ENCODE results near the gene DLX3. TPM values are rescaled to one million over a fixed set of nuclear protein-coding genes. Genes with fewer than 3 reads are reported as not detected.

Gene DLX3
- total RNA-seq, 2 donors from 2014 or later, result 0.36 to 0.68 TPM

- H3K4me3 ChIP-seq, result no peak overlapping the region
- no peak overlapping the region for H3K27ac ChIP-seq
- H3K4me1 ChIP-seq (replicated peaks), result no peaks in the 10 kb centered on the region
- H3K9me3 ChIP-seq, result no peaks in the 10 kb centered on the region
- no peaks in the 10 kb centered on the region for H3K27me3 ChIP-seq (replicated peaks; ENCODE audit: insufficient read depth)
- WGBS, result 94% methylated on average over 4 of the region's 4 CpGs
- intact Hi-C loops (cut with DNase I), result no loop called here
- H3K36me3 ChIP-seq, result no peaks in the 10 kb centered on the region
- TF ChIP-seq, protein P1, sequence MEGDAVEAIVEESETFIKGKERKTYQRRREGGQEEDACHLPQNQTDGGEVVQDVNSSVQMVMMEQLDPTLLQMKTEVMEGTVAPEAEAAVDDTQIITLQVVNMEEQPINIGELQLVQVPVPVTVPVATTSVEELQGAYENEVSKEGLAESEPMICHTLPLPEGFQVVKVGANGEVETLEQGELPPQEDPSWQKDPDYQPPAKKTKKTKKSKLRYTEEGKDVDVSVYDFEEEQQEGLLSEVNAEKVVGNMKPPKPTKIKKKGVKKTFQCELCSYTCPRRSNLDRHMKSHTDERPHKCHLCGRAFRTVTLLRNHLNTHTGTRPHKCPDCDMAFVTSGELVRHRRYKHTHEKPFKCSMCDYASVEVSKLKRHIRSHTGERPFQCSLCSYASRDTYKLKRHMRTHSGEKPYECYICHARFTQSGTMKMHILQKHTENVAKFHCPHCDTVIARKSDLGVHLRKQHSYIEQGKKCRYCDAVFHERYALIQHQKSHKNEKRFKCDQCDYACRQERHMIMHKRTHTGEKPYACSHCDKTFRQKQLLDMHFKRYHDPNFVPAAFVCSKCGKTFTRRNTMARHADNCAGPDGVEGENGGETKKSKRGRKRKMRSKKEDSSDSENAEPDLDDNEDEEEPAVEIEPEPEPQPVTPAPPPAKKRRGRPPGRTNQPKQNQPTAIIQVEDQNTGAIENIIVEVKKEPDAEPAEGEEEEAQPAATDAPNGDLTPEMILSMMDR (IDR thresholded peaks at IDR 0.05), result no peak
- TF ChIP-seq POLR2A (IDR thresholded peaks at IDR 0.05) (no peak), POLR2AphosphoS5 (IDR thresholded peaks at IDR 0.05) (no peak)
- DNase-seq (ENCODE audit: low spot score), result no peak
Observed at GRCh38 chr17:49979748-49980479, 15.1 kb downstream of the DLX3 start.

DNA sequence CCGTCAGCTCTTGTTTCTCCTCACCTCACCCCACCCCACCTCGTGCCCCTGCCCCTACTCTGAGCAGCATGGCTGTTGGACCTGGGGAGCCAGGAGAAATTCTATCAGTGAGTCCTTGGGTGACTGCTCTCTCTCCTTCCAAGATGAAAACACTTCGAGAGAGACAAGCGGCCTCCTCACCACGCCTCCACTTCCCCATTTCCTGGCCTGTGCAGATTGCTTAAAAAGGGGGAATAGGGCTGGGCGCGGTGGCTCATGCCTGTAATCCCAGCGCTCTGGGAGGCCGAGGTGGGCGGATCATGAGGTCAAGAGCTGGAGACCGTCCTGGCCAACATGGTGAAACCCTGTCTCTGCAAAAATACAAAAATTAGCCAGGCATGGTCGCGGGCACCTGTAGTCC lies 16.5 kb downstream of the DLX3 start:
- H3K4me3 ChIP-seq, result no peak overlapping the region
- H3K36me3 ChIP-seq, result no peaks in the 10 kb centered on the region
- intact Hi-C loops (cut with DNase I), result no loop called here
- no peak overlapping the region for H3K27ac ChIP-seq
- H3K9me3 ChIP-seq, result no peaks in the 10 kb centered on the region
- no peaks in the 10 kb centered on the region for H3K27me3 ChIP-seq (replicated peaks; ENCODE audit: insufficient read depth)
- no peaks in the 10 kb centered on the region for H3K4me1 ChIP-seq (replicated peaks)
- WGBS, result 84% methylated on average over 13 of the region's 13 CpGs
- DNase-seq (ENCODE audit: low spot score), result no peak
- TF ChIP-seq POLR2AphosphoS5 (IDR thresholded peaks at IDR 0.05) (no peak), POLR2A (IDR thresholded peaks at IDR 0.05) (no peak)
- TF ChIP-seq, protein P1 (IDR thresholded peaks at IDR 0.05), result no peak

DNA sequence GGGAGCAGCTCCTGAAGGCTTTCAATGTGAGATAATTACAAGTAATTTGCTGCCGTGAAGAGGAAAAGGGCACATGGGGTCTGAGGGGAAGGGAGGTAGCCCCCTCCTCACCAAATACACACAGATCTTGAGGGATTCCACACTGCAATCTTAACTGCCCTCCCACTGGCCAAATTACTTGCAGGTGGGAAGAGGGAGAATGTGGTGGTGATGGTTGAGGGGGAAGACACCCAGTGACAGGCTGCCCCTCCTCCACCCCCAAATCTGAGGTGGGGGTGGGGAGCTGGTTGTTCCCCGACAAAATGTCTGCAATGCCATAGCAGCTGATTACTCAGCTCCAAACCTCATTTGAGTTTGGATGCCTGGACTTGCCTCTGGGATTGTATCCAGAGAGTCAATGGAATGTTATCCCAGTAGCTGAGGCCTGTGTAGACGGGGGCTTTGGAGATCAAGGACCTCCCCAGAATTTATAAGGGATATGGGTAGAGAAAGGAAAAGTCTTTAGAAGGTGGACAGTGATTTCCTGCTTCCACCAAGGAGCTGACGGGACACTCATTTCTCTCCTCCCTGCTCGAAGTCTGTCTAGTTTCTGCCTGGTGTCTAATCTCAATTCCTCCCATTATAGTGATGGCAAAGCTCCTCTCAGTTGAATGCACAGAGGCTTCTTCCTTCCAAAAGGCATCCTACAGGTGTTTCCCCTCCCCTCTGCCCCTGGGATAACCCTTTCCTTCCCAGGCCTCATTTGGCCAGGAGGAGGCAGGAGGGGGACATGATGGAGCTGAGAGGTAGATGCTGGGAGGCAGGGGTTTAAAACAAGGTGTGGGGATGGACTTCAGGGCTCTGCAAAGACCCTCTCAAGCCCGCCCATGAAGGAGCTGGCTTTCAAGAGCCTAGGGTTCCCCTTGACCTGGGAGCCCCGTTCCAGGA lies 17.3 kb downstream of the DLX3 start:
- no peaks in the 10 kb centered on the region for H3K9me3 ChIP-seq
- TF ChIP-seq POLR2A (IDR thresholded peaks at IDR 0.05) (no peak), POLR2AphosphoS5 (IDR thresholded peaks at IDR 0.05) (no peak)
- TF ChIP-seq, protein P1 (IDR thresholded peaks at IDR 0.05), result no peak
- H3K4me3 ChIP-seq, result no peak overlapping the region
- no peak for DNase-seq (ENCODE audit: low spot score)
- H3K27me3 ChIP-seq (replicated peaks; ENCODE audit: insufficient read depth), result peaks cover 7% of the 10 kb centered on the region
- H3K27ac ChIP-seq, result no peak overlapping the region
- intact Hi-C loops (cut with DNase I), result no loop called here
- no peaks in the 10 kb centered on the region for H3K4me1 ChIP-seq (replicated peaks)
- no peaks in the 10 kb centered on the region for H3K36me3 ChIP-seq
- whole genome bisulfite sequencing, result 54% methylated on average over 7 of the region's 7 CpGs

DNA sequence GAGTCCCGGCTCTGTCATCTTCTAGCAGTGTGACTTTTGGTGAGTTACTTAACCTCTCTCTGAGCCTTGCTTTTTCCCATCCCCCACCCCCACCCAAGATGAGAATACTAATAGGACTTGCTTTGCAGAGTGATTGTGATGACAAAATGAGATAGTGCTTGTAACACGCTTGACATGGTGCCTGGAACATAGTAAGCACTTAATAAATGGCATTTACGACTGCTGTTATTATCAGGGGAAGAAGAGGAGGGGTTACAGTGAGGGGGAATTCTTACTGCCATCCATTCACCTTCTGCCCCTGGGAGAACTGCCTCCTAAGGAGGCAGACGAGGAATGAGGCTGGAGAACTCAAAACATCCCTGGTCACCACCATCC lies 18.2 kb downstream of the DLX3 start:
- Histone ChIP-seq H3K9me3 (no peaks in the 10 kb centered on the region), H3K4me1 (replicated peaks) (peaks cover 5% of the 10 kb centered on the region), H3K4me3 (no peak overlapping the region), H3K27ac (no peak overlapping the region), H3K27me3 (replicated peaks; ENCODE audit: insufficient read depth) (peaks cover 16% of the 10 kb centered on the region), H3K36me3 (no peaks in the 10 kb centered on the region)
- 43% methylated on average over 4 of the region's 4 CpGs for WGBS
- TF ChIP-seq POLR2AphosphoS5 (IDR thresholded peaks at IDR 0.05) (no peak), POLR2A (IDR thresholded peaks at IDR 0.05) (no peak)
- TF ChIP-seq, protein P1 (IDR thresholded peaks at IDR 0.05), result no peak
- intact Hi-C loops (cut with DNase I), result no loop called here
- no peak for DNase-seq (ENCODE audit: low spot score)

Data from prostate gland (tissue), 2 donors.